Measurements from ENCODE around the gene KRTAP22-1. TPM values are rescaled to one million over a fixed set of nuclear protein-coding genes. Genes with fewer than 3 reads are reported as not detected.

KRTAP22-1 gene
- total and polyA plus RNA-seq, 2 of the 4 experiments (the other 2 are of a cell fraction): not detected

- H2BK120ac ChIP-seq (ENCODE audit: low read depth, low read length): no peak overlapping the region
- BruUV-seq (replicated peaks): no TSS peak
- H3K56ac ChIP-seq (ENCODE audit: extremely low read depth, insufficient read depth, low read length): no peak overlapping the region
- no peaks in the 10 kb centered on the region for H3K9me1 ChIP-seq (ENCODE audit: insufficient read depth, low read length)
- CTCF ChIA-PET: no interaction called here
- no peaks in the 10 kb centered on the region for H3K36me3 ChIP-seq (ENCODE audit: control insufficient read depth, insufficient read depth, low read length)
- no peak overlapping the region for H4K5ac ChIP-seq (ENCODE audit: low read depth, low read length)
- H2BK20ac ChIP-seq (ENCODE audit: low read depth, low read length): no peak overlapping the region
- dilution Hi-C loops (cut with HindIII; ENCODE audit: low sequenced_read_pairs, unreplicated experiment): no loop called here
- no peak overlapping the region for H4K91ac ChIP-seq (ENCODE audit: insufficient read depth, low read depth, low read length)
- in situ Hi-C loops (cut with MboI; ENCODE audit: low sequenced_read_pairs): no loop called here
- no peak overlapping the region for H3K4me3 ChIP-seq (ENCODE audit: insufficient read depth, low read depth, low read length)
- no peak overlapping the region for H3K27ac ChIP-seq (ENCODE audit: insufficient read depth, low read length)
- no peak overlapping the region for H3K18ac ChIP-seq (ENCODE audit: low read depth, low read length)
- H2BK15ac ChIP-seq (ENCODE audit: low read depth, low read length): no peak overlapping the region
- POLR2A ChIA-PET (ENCODE audit: unreplicated experiment): no interaction called here
- DNase-seq: no peak
- no peaks in the 10 kb centered on the region for H3K79me1 ChIP-seq (ENCODE audit: low read depth in 1 of 2, low read length in 2 of 2)
- ATAC-seq (ENCODE audit: low read depth): no peak
- intact Hi-C loops (cut with micrococcal nuclease): no loop called here
- H3K27me3 ChIP-seq (ENCODE audit: control insufficient read depth, insufficient read depth, low read length): no peaks in the 10 kb centered on the region
- H2AFZ ChIP-seq (replicated peaks; ENCODE audit: low read length, poor library complexity): no peak overlapping the region
- H2AK9ac ChIP-seq (replicated peaks; ENCODE audit: low read depth, low read length, poor library complexity): no peak overlapping the region
- no peak overlapping the region for H3K14ac ChIP-seq (replicated peaks; ENCODE audit: low read depth, low read length)
- H4K8ac ChIP-seq (ENCODE audit: low read depth in 2 of 2, low read length in 2 of 2): no peak overlapping the region
- 29% methylated on average over 1 of the region's 3 CpGs; no CpG with 5 or more reads in 1 of the 2 experiments for WGBS, 2 experiments (ENCODE audit: extremely low coverage in 2 of 2, insufficient read length in 1 of 2)
- TF ChIP-seq RAD21 (IDR thresholded peaks at IDR 0.05; ENCODE audit: low read length) (no peak), MAZ (IDR thresholded peaks at IDR 0.05; ENCODE audit: borderline replicate concordance, low read depth, low read length) (no peak), RFX5 (IDR thresholded peaks at IDR 0.05; ENCODE audit: low read depth, low read length) (no peak), FOS (IDR thresholded peaks at IDR 0.05; ENCODE audit: low read depth, low read length) (no peak), NFE2L2 (IDR thresholded peaks at IDR 0.05; ENCODE audit: low read depth, low read length) (no peak), SMC3 (IDR thresholded peaks at IDR 0.05; ENCODE audit: low read depth, low read length) (no peak), CTCF (conservative IDR thresholded peaks at IDR 0.05; ENCODE audit: low read depth, low read length) (no peak), CHD1 (IDR thresholded peaks at IDR 0.05; ENCODE audit: low read depth, low read length) (no peak), POLR2A (IDR thresholded peaks at IDR 0.05; ENCODE audit: low read depth, low read length) (no peak), RCOR1 (IDR thresholded peaks at IDR 0.05; ENCODE audit: insufficient replicate concordance, low read length) (no peak), BHLHE40 (IDR thresholded peaks at IDR 0.05; ENCODE audit: low read depth, low read length) (no peak), CEBPB (IDR thresholded peaks at IDR 0.05; ENCODE audit: low read depth, low read length) (no peak), MAFK (IDR thresholded peaks at IDR 0.05; ENCODE audit: low read depth, low read length) (no peak), MXI1 (IDR thresholded peaks at IDR 0.05; ENCODE audit: borderline replicate concordance, low read depth, low read length) (no peak)
- TF ChIP-seq, protein P1, sequence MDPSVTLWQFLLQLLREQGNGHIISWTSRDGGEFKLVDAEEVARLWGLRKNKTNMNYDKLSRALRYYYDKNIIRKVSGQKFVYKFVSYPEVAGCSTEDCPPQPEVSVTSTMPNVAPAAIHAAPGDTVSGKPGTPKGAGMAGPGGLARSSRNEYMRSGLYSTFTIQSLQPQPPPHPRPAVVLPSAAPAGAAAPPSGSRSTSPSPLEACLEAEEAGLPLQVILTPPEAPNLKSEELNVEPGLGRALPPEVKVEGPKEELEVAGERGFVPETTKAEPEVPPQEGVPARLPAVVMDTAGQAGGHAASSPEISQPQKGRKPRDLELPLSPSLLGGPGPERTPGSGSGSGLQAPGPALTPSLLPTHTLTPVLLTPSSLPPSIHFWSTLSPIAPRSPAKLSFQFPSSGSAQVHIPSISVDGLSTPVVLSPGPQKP (IDR thresholded peaks at IDR 0.05; ENCODE audit: borderline replicate concordance, low read depth, low read length): no peak
- TF ChIP-seq, protein P2, sequence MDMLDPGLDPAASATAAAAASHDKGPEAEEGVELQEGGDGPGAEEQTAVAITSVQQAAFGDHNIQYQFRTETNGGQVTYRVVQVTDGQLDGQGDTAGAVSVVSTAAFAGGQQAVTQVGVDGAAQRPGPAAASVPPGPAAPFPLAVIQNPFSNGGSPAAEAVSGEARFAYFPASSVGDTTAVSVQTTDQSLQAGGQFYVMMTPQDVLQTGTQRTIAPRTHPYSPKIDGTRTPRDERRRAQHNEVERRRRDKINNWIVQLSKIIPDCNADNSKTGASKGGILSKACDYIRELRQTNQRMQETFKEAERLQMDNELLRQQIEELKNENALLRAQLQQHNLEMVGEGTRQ (IDR thresholded peaks at IDR 0.05; ENCODE audit: low read depth, low read length): no peak
- H3K23ac ChIP-seq (ENCODE audit: low read depth, low read length): no peak overlapping the region
- no peaks in the 10 kb centered on the region for H4K20me1 ChIP-seq (ENCODE audit: insufficient read depth, low read length)
- no peaks in the 10 kb centered on the region for H3K4me1 ChIP-seq (ENCODE audit: control insufficient read depth, insufficient read depth, low read length)
- no peak overlapping the region for H3K4ac ChIP-seq (ENCODE audit: low read depth, low read length)
- H3K9ac ChIP-seq (ENCODE audit: low read depth, low read length): no peak overlapping the region
- H3K9me3 ChIP-seq (ENCODE audit: control insufficient read depth, insufficient read depth, low read length): peaks cover 6% of the 10 kb centered on the region
- no peak overlapping the region for H2BK5ac ChIP-seq (ENCODE audit: low read depth, low read length, poor library complexity, severe bottlenecking)
- no peak overlapping the region for H2AK5ac ChIP-seq (ENCODE audit: low read depth, low read length)
- no peak overlapping the region for H3K4me2 ChIP-seq (ENCODE audit: low read depth, low read length)
Measured at GRCh38 chr21:30580132-30580531, 20.8 kb upstream of the KRTAP22-1 start.

Measured in IMR-90 (cell line).